Kidney epithelial cell (primary cell): ENCODE results near the gene UBE2Q2. TPM values are rescaled to one million over a fixed set of nuclear protein-coding genes. Genes with fewer than 3 reads are reported as not detected.
"Not testable (repeated sequence)": the region's sequence is repeated elsewhere in the genome, so short reads cannot be mapped to it uniquely, and the experiment has no call there.

Source experiments
- DNase-seq: peaks from one replicate; pipeline ENCODE4 v3.0.0-alpha.2; 2010; ENCODE audit warnings: low read depth
- H3K27me3 ChIP-seq: 2 replicates; pipeline ENCODE4 v1.6.0; 2011; ENCODE audit warnings: low read length; ENCODE audit not compliant: control insufficient read depth, insufficient read depth
- H3K36me3 ChIP-seq: 2 replicates; pipeline ENCODE4 v1.5.1; 2011; ENCODE audit warnings: low read length; ENCODE audit not compliant: control insufficient read depth, insufficient read depth
- H3K4me3 ChIP-seq: 2 replicates; pipeline ENCODE4 v1.5.1; 2011; ENCODE audit warnings: low read depth, mild to moderate bottlenecking, control low read depth, low read length
- total RNA-seq: library from RNA; depleted of rRNA; stranded (reverse); fragments of >200 nt; gene quantifications from 2 replicates; pipeline ENCODE4 v1.2.3, GENCODE V29; 2015
- TF ChIP-seq, protein P1 (sequence below): IDR thresholded peaks from 2 replicates; pipeline ENCODE4 v1.5.1; 2011; ENCODE audit warnings: mild to moderate bottlenecking, moderate library complexity, low read length, control low read depth, inconsistent platforms; ENCODE audit not compliant: insufficient read depth, poor library complexity, severe bottlenecking

The UBE2Q2 gene
- total RNA-seq, 1 donor from 2014 or later = 39.3 TPM

DNA sequence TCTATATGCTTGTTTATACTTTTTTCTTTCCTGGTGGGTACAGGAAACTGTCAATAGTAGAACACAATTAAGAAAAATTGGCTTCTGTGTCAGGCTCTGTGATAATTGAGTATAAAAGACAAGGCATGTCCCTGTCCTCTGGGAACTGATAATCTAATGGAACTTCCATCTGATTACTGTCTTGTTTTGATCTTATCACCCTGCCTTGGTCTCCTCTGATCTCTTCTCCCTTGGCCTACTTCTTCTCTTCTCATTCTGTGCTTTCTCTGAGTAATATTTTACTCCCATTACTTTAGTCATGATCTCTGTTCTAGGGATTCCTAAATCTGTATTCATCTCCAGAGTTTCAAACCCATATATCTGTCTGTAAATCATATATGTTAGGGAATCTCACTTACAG, 14.6 kb downstream of the UBE2Q2 start:
- no peaks in the 10 kb centered on the region for H3K27me3 ChIP-seq
- no peak for DNase-seq
- H3K4me3 ChIP-seq = no peak overlapping the region
- no peaks in the 10 kb centered on the region for H3K36me3 ChIP-seq
- TF ChIP-seq, protein P1, sequence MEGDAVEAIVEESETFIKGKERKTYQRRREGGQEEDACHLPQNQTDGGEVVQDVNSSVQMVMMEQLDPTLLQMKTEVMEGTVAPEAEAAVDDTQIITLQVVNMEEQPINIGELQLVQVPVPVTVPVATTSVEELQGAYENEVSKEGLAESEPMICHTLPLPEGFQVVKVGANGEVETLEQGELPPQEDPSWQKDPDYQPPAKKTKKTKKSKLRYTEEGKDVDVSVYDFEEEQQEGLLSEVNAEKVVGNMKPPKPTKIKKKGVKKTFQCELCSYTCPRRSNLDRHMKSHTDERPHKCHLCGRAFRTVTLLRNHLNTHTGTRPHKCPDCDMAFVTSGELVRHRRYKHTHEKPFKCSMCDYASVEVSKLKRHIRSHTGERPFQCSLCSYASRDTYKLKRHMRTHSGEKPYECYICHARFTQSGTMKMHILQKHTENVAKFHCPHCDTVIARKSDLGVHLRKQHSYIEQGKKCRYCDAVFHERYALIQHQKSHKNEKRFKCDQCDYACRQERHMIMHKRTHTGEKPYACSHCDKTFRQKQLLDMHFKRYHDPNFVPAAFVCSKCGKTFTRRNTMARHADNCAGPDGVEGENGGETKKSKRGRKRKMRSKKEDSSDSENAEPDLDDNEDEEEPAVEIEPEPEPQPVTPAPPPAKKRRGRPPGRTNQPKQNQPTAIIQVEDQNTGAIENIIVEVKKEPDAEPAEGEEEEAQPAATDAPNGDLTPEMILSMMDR = no peak

DNA sequence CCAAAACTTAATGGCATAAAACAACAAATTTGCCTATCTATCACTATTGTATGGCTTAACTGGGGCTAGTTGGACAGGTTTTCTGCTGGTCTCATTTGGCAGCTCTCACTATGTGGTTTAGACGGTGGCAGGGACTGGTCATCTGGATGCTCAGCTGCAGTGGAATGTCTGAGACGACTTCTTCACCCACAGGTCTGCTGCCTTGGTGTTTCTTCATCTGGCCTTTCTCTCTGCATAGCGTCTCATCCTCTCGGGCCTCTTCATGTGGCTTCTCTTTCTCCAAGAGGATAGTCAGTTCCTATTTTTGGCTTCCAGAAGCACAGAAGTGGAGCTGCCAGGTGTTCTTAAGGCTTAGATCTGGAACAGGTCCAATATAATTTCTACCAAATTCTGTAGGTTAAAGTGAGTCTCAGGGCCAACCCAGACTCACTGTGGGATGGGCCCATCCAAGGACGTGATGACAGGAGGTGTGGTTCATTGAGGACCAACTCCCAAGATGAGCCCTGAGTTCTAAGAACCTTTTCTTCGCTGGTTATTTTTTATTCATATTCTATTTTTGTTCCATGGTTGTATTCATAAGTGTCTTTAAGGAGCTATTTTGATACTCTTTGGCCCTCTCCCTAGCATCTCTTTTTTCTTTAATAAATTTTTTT, 18.6 kb downstream of the UBE2Q2 start:
- DNase-seq = no peak

DNA sequence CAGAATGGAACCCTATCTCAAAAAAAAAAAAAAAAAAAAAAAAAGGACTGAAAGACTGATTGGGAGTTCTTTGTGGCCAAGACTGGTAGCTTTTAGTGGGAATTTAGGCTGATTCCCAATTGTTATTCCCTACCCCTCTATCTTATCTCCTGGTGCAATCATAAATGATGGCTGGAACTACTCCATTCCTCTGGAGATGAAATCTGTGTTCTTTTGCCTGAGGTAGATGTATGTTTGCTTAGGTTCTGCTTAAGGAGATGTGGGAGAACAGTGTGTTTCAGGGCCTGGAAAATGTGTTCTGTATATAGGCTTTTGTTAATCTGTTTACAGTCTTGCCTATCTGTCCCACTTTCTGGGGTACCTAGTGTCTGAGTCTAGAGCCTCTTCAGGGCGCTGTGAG, 19.5 kb downstream of the UBE2Q2 start:
- H3K4me3 ChIP-seq = no peak overlapping the region
- H3K36me3 ChIP-seq = no peaks in the 10 kb centered on the region
- H3K27me3 ChIP-seq = no peaks in the 10 kb centered on the region
- no peak for DNase-seq
- TF ChIP-seq, protein P1 = no peak

More for the DNA sequence above, 18.6 kb downstream of the UBE2Q2 start:
- no peaks in the 10 kb centered on the region for H3K36me3 ChIP-seq
- no peaks in the 10 kb centered on the region for H3K27me3 ChIP-seq
- H3K4me3 ChIP-seq = no peak overlapping the region
- TF ChIP-seq, protein P1 = no peak

DNA sequence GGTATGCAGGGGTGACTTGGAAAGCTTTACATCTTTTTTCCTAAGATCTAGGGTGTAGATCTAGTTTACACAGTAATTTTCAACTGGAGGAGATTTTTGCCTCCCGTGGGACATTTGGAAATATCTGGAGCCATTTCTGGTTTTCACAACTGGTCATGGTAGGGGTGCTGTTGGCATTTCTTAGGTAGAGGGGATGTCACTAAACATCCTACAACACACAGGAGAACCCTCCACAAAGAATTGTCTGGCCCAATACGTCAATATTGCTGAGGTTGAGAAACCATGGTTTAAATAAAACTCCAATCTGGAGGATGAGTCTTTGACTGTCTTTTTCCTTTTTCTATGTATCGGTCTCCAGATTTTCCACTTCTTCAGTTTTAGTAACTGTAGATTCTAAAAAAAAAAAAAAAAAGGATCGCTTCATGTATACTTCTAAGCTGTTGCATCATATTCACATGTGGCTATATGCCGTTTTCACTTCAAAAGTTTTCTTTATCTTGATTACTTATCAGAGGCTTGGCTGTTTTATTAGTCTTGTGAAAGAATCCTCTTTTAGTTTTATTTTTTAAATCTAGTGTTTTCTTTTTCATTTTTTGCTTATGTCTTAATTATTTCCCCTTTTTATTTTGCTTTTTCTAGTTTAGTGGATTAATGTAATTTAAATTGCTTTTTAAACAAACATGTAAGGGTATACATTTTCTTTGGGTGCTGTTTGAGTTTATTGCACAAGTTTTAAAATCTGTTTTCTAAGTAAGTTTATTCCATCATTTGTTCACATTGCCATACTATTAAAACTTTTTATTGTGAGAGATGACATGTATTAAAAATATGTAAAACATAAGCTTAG, 21.2 kb downstream of the UBE2Q2 start:
- Histone ChIP-seq H3K27me3 (no peaks in the 10 kb centered on the region), H3K4me3 (no peak overlapping the region), H3K36me3 (no peaks in the 10 kb centered on the region)
- TF ChIP-seq, protein P1 = no peak
- DNase-seq = no peak

DNA sequence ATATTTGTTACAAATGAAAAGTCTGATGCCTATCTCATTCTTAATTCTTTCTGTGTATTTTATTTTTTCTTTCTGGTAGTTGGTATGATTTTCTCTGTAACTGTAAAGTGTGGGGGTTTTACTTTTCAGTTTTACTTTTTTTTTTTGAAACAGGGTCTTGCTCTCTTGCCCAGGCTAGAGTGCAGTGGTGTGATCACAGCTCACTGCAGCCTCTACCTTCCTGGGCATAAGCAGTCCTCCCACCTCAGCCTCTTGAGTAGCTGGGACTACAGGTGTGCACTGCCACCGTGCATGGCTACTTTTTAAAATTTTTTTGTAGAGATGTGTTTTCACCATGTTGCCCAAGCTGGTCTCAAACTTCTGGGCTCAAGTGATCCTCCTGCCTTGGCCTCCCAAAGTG, 22.8 kb downstream of the UBE2Q2 start:
- not testable (repeated sequence) for H3K27me3 ChIP-seq, H3K4me3 ChIP-seq, DNase-seq, H3K36me3 ChIP-seq

DNA sequence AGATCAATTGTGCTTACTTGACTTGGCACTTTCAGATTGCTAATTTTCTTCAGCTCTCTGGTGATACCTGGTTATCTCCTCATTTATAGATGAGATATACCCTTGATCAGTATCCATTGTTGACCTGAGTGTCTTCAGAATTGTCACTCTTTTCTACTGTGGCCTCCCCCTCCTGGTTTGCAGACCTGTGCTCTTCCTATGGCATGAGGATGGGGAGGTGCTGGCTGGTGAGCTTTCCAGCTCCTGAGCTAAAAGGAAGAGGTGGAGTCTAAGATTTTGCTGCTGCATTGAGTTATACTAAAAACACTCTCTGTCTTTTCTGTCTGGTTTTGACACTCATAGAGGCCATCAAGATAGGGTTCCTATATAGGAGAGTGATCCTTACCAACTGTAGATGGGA, 23.7 kb downstream of the UBE2Q2 start:
- no peaks in the 10 kb centered on the region for H3K27me3 ChIP-seq
- no peak for DNase-seq
- no peaks in the 10 kb centered on the region for H3K36me3 ChIP-seq
- no peak overlapping the region for H3K4me3 ChIP-seq
- TF ChIP-seq, protein P1 = no peak
